A204.1 (cell line): ENCODE measurements around the gene RPS26.

ENCODE experiments used
- FAIRE-seq: peaks from 2 replicates; lab custom pipeline; 2012; peaks lifted over from hg19 to GRCh38; lab: Jason Lieb, UNC

The RPS26 gene

GRCh38 chr12:56078931-56079722 is 37.4 kb downstream of the RPS26 start:
- peak; percentile 35 for FAIRE-seq

- FAIRE-seq = no peak
Observed at GRCh38 chr12:56079723-56080555, 38.2 kb downstream of the RPS26 start, which contains the start of gene ERBB3. ERBB3 (plus strand) TSS chr12:56080165; CDS start chr12:56080301, 136 bp downstream.

GRCh38 chr12:56080556-56081138 is 38.9 kb downstream of the RPS26 start:
- no peak for FAIRE-seq

- no peak for FAIRE-seq
Observed at GRCh38 chr12:56081393-56082347, 40.0 kb downstream of the RPS26 start.

- no peak for FAIRE-seq
Observed at GRCh38 chr12:56082382-56082781, 40.7 kb downstream of the RPS26 start.

GRCh38 chr12:56082967-56083366 is 41.2 kb downstream of the RPS26 start:
- no peak for FAIRE-seq

GRCh38 chr12:56084958-56085543 is 43.3 kb downstream of the RPS26 start:
- no peak for FAIRE-seq

- no peak for FAIRE-seq
Observed at GRCh38 chr12:56086096-56086495, 44.4 kb downstream of the RPS26 start.

- FAIRE-seq = no peak
Observed at GRCh38 chr12:56086608-56087007, 44.9 kb downstream of the RPS26 start.

- no peak for FAIRE-seq
Observed at GRCh38 chr12:56087220-56087619, 45.5 kb downstream of the RPS26 start.
